SK-N-MC (cell line): ENCODE results near the gene C1QTNF5.

ENCODE experiments used
- DNase-seq: peaks from one replicate; pipeline ENCODE4 v3.0.0-alpha.2; 2011; ENCODE audit warnings: low read depth, low spot score
- H3K27ac ChIP-seq: fragments of 200-600 bp; sonication (generic); 2 replicates; pipeline ENCODE4 v1.5.1; 2016; ENCODE audit warnings: mixed run types
- H3K36me3 ChIP-seq: fragments of 200-600 bp; sonication (generic); 2 replicates; pipeline ENCODE4 v1.6.1; 2017; ENCODE audit warnings: antibody characterized with exemption, low read length, mixed read lengths; ENCODE audit not compliant: insufficient read depth
- H3K4me3 ChIP-seq: fragments of 200-600 bp; sonication (generic); 2 replicates; pipeline ENCODE4 v1.5.1; 2016
- H3K9ac ChIP-seq: fragments of 200-600 bp; sonication (generic); 2 replicates; pipeline ENCODE4 v1.8.0; 2017; ENCODE audit warnings: mixed run types, mixed read lengths; ENCODE audit not compliant: insufficient read length
- H3K9me3 ChIP-seq: fragments of 200-600 bp; sonication (generic); 2 replicates; pipeline ENCODE4 v1.6.1; 2017; ENCODE audit warnings: low read depth, mild to moderate bottlenecking, antibody characterized with exemption, low read length, moderate library complexity, mixed read lengths
- EZH2 ChIP-seq: fragments of 200-600 bp; sonication (generic); IDR thresholded peaks from one replicate; pipeline ENCODE4 v1.6.1; 2017; ENCODE audit warnings: antibody characterized with exemption
- FOXP2 ChIP-seq: optimal IDR thresholded peaks from 2 replicates; pipeline ENCODE3; 2011; ENCODE audit warnings: mild to moderate bottlenecking, moderate library complexity; ENCODE audit not compliant: insufficient read depth; ENCODE audit errors: extremely low read length, control extremely low read depth
- POLR2AphosphoS5 ChIP-seq: IDR thresholded peaks from 2 replicates; pipeline ENCODE4 v1.6.1; 2012; ENCODE audit warnings: mild to moderate bottlenecking, low read depth, low read length, borderline replicate concordance

Gene C1QTNF5

DNA sequence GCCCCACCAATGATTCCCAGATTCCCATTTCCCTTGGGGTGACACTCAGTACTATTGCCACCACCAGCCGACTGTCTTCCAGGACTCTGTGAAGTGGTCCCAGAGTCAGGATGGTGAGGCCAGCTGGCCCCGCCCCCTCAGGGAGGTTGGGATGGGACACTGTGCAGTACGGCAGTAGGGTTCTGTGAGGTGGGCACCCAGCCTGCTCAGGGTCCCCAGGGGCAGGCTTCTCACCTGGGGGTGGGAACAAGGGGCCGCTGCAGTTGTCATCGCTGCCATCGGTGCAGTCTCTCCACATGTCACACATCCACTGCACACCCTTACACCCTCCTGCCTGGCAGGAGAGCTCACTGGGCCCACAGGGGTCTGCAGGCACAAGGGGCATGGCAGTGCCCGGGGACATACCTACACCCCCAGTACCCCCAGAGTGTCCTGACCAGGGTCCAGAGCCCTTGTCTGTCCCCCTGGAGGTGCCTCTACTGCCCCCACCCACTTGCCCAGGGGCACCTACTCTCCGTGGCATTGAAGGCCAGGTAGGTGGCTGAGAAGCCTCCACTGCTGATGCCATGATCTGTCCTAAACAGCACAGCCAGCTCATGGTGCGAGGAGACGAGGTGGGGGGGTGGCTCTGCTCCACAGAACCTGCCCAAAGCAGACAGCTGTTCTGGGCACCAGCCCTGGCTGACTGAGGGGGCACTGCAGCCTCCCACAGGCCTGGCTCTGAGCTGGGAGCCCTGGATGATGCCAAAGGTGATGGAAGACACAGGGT lies 1.9 kb upstream of the C1QTNF5 start:
- DNase-seq, result no peak
- H3K27ac ChIP-seq, result no peak overlapping the region
- no peak overlapping the region for H3K4me3 ChIP-seq
- H3K9ac ChIP-seq, result no peak overlapping the region
- H3K36me3 ChIP-seq, result no peaks in the 10 kb centered on the region
- no peaks in the 10 kb centered on the region for H3K9me3 ChIP-seq
- TF ChIP-seq FOXP2 (no peak), EZH2 (no peak), POLR2AphosphoS5 (no peak)

DNA sequence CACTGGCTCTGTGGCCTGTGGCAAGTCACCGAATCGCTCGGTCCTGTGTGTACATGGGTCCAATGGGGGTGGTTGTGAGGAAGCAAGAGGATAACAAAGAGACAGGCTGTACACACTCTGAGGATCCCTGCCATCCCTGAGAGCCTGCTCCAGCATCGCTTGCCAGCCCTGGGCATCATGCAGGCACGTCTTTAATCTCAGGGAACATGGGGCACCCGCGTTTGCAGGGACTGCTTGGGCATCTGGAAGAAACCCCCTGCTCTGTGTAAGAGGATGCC lies 1.3 kb upstream of the C1QTNF5 start:
- H3K9ac ChIP-seq, result no peak overlapping the region
- no peaks in the 10 kb centered on the region for H3K36me3 ChIP-seq
- H3K4me3 ChIP-seq, result no peak overlapping the region
- no peaks in the 10 kb centered on the region for H3K9me3 ChIP-seq
- H3K27ac ChIP-seq, result no peak overlapping the region
- TF ChIP-seq EZH2, result no peak
- TF ChIP-seq FOXP2, result no peak
- TF ChIP-seq POLR2AphosphoS5, result no peak
- DNase-seq, result no peak

DNA sequence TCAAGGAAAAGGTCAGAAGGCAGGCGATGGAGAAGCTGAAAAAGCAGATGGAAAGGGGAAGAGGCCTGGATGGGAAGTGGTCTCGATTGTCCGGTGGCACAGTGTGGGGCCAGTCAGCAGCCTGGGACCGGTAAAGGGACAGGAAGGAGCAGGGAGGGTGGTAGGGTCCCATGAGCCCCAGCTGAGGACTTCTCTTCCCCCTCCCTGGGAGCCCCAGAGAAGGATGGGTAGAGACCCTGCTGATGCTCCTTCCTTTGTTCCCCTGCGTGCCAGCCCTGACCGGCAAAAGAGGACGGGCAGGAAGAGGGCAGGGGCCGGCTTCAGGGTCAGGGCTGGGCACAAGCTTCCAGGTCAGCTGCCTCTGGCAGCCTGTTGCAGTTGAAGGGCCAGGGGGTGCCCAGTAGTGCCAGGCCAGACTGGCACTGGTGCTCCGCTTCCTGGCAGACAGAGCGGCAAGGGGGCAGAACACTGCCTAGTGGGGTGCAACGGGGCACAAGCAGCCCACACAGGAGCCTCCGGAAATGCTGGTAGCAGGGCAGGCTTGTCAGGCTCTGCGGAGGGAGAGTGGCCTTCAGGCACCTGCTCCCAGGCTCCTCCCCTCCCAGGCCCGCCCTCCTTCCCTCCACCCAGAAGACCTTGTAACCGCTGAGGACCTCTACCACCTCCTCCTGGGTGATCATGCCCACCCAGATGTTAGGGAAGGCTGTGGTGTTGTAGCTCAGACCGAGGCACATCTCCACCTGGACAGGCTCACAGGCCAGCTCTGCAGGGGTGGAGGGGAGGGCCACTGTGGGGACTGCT lies 739 bp upstream of the C1QTNF5 start:
- Histone ChIP-seq H3K9me3 (no peaks in the 10 kb centered on the region), H3K36me3 (no peaks in the 10 kb centered on the region; the same call in 1 of the 2 replicates), H3K4me3 (no peak overlapping the region), H3K27ac (no peak overlapping the region), H3K9ac (no peak overlapping the region)
- TF ChIP-seq POLR2AphosphoS5 (no peak), EZH2 (no peak), FOXP2 (no peak)
- DNase-seq, result no peak

DNA sequence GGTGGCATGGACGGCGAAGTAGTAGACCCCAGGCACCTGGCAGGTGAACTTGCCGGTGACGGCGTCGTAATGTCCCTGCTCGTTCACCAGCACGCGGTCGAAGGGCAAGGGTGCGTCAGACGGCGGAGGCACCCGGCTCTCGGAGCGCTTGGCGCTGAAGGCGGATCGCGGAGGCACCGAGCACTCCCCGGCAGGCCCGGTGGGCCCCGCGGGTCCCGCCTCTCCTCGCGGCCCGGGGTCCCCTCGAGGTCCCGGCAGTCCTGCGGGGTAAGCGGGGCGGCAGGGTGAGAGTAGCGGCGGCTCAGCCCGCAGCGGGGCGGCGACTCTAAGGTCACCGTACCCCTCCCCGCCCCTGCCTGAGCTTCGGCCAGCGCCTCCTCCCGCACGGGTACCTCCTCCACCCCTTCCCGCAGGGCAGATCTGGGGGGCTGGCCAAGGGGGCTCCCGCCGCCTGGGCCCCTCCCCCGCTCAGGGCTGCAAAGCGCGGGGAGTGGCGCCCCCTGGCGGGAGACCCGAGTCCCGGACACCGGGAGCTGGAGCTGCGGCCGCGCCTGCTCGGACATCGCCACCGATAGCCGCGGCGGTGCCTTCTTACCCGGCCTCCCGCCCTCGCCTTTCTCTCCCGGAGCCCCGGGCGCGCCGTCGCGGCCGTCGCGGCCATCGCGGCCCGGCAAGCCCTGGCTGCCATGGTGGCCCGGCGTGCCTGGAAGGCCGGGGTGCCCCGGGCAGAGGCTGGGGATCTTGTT lies 921 bp downstream of the C1QTNF5 start:
- Histone ChIP-seq H3K36me3 (no peaks in the 10 kb centered on the region; the same call in 1 of the 2 replicates), H3K9ac (peak overlapping the region; percentile 47), H3K27ac (no peak overlapping the region), H3K4me3 (peak overlapping the region; percentile 69), H3K9me3 (no peaks in the 10 kb centered on the region)
- DNase-seq, result no peak
- TF ChIP-seq EZH2, result no peak
- TF ChIP-seq FOXP2, result no peak
- TF ChIP-seq POLR2AphosphoS5, result no peak

DNA sequence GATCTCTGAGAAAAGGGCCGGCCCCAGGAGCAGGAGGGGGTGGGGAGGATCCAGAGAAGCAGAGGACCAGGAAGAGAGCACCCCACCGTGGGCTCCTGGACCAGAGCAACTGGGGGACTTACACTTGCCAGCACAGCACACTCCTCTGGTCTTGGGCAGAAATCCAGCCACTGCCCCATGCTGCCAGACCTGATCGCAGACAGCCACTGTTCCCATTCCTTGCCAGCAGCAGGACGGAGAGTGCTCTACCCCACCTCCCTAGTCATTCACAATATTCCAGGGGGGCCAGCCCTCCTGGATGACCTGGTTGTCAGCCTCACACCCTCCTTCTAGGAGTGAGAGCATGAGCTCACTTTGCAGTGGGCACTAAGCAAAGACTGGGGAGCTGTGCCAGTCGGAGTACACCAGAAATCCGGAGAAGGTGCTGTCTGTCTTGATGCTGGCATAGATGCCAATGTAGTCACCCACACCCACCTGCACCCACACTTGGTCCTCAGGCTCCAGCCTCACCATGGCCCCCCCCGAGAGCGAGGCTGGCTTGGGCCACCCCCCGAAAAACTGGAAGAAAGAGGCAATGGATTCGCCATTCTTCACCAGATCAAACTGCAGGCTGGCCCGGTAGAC lies 1.6 kb downstream of the C1QTNF5 start:
- Histone ChIP-seq H3K36me3 (no peaks in the 10 kb centered on the region; the same call in 1 of the 2 replicates), H3K27ac (no peak overlapping the region), H3K9ac (no peak overlapping the region), H3K4me3 (no peak overlapping the region; the same call in 1 of the 2 replicates), H3K9me3 (no peaks in the 10 kb centered on the region)
- no peak for TF ChIP-seq FOXP2
- TF ChIP-seq POLR2AphosphoS5, result no peak
- no peak for TF ChIP-seq EZH2
- DNase-seq, result no peak

DNA sequence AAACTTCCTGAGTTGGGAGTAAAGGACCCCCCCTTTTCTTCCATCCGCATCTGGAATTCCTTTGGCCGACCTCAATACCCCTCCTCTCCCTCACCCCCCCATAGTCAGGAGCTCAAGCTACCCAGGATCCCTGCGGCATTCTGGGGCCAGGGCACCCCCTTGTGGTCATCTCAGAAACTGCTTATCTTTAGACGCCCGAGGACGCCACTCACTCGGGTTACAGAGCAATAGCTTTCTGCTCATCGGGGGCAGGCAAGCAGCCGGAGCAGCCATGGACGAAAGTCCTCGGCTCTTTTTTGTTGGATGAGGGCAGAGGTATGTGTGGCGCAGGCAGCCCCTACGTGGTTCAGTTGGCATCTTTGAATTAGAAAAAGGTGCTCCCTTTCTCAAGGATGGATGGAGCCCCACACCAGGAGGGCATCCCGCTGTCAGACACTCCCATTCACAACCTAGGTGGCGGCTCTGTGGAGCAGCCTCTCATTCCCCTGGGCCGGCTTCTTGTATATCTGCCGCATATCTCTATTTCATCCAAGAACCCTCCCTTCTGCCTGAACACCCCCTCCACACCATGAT lies 2.3 kb downstream of the C1QTNF5 start:
- Histone ChIP-seq H3K36me3 (no peaks in the 10 kb centered on the region; the same call in 1 of the 2 replicates), H3K27ac (peak overlapping the region; percentile 73; the same call in 1 of the 2 replicates), H3K9ac (no peak overlapping the region), H3K9me3 (no peaks in the 10 kb centered on the region), H3K4me3 (peak overlapping the region; percentile 69)
- no peak for DNase-seq
- TF ChIP-seq POLR2AphosphoS5 (no peak), FOXP2 (no peak), EZH2 (no peak)

DNA sequence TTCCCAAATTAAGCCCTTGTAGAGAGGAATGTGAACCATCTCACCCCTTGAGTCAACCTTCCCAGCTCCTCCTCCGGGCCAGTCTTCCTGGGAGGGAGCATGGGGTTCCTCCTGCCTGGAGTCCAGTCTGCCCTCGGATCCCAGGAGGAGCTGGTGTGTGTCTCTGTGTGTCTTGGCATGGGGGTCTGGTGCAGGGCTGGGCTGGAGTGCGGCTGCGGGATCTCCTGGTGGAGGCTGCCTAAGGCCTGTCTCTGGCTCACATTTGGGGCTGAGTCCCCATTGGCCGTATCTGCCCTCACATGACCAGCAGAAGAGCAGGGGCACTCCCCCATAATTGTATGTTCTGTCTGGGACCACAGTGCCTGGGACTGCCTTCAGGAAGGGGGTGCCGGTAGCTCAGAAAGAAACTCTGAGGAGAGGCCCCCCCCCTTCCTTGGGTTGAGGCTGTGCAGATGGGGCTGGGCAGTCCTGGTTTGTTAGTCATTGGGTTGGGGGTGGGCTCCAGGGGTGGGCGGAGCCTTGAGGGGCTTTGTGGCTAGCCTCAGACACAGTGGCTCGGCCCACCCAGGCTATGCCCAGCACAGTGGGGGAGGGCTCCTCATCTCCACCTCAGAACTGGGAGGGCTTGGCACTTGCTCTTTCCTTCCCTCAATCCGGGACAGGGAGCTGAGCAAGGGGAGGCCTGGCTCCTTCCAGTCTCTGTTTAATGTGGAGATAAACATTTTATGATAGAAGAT lies 2.9 kb downstream of the C1QTNF5 start:
- no peak for DNase-seq
- peak overlapping the region; percentile 73 for H3K27ac ChIP-seq
- no peaks in the 10 kb centered on the region; the same call in 1 of the 2 replicates for H3K36me3 ChIP-seq
- H3K4me3 ChIP-seq, result peak overlapping the region; percentile 69
- H3K9ac ChIP-seq, result peak overlapping the region; percentile 12
- H3K9me3 ChIP-seq, result no peaks in the 10 kb centered on the region
- TF ChIP-seq POLR2AphosphoS5 (no peak), EZH2 (no peak), FOXP2 (no peak)
